Stimulated activated CD8-positive, alpha-beta memory T cell treated with anti-CD3 and anti-CD28 coated beads, Interleukin-7, amount 100 ng/mL, for 4 hours (primary cell): ENCODE measurements around the gene DPP6.
"Not testable (repeated sequence)": the region's sequence is repeated elsewhere in the genome, so short reads cannot be mapped to it uniquely, and the experiment has no call there.

ENCODE experiments used
- DNase-seq, 2 donors: peaks; one replicate each; pipeline ENCODE4 v3.0.0-alpha.2; 2020; ENCODE audit warnings: low read depth in 2 of 2

Gene DPP6

DNA sequence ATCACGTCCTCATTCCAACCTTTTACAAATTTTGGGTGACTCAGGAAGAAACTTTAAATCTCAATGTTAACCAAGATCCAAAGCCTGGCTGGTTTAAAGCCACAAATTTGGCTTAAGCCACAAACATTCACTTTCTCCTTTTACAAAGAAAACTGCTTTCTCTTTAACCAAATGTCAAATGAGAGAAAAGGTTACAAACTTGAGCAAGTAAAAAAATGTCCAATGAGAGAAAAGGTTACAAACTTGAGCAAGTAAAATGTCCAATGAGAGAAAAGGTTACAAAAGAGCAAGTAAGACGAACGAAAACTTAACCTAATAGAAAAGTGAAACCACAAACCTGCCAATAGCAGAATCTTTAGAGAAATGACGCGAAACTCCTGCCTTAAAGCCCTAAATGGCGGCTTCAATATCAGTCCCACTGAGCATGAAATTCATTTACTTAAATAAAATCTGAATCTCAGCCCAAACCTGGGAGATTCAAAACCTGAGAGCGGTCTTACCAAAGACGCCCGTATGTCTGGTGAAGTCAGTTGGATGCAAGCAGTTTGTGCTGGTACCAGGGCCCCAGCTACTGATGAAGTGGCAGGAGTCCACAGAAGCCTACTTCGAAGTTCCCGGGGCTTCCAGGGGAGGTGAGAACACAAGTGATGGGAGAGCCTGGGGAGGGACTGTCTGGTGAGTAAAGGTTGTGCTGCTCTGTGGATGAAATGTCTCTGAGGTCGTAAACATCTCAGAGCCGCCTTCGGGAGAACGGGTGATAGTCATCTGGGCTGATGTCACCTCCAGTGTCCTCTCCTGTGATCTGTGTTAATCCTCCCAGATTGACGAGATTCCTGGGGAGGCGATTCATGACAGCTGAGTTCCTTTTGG is 876.2 kb downstream of the DPP6 start:
- peak; percentile 10 to 18 for DNase-seq

DNA sequence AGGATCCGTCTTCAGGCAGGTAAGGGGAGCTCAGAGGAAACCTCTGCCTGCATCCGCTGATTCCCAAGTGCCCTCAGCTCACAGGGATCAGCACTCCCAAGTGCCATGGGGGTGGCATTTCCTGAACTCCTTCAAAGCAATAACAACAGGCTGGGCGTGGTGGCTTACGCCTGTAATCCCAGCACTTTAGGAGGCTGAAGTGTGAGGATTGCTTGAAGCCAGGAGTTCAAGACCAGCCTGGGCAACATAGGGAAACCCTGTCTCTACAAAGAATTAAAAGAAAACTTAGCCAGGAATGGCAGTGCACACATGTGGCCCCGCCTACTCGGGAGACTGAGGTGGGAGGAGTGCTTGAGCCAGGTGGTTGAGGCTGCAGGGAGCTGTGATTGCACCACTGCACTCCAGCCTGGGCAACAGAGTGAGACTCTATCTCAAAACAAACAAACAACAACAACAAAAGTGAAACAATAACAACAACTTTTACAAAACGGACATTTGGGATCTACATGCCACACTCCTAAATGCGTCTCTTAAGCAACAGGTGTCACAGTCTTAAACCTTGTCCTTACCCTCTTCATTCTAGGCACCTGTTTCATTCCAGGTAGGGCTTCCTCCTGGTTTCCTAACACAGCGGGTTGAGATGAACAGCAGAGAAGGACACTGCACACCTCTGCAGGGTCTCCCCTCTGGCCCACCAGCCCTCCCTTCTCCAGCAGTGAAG is 877.0 kb downstream of the DPP6 start:
- no peak for DNase-seq

DNA sequence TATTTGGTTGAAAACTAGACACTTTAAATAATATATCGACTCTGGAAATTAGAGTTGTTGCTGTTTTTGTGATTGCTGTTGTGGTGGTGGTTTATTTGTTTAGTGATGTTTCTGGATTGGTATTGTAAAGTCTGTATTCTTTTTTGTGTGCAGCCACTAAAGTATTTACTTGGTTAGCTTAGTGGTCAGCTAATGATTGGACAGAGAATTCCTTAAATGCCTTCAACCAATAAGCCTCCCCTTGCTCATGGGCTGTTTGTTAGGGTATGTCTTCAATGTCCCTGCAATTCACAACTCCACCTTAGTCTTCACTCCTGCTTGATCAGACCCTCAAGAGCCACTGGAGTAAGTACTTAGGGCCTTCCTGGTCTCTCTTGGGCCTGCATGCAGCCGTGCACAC is 879.7 kb downstream of the DPP6 start:
- no peak for DNase-seq

DNA sequence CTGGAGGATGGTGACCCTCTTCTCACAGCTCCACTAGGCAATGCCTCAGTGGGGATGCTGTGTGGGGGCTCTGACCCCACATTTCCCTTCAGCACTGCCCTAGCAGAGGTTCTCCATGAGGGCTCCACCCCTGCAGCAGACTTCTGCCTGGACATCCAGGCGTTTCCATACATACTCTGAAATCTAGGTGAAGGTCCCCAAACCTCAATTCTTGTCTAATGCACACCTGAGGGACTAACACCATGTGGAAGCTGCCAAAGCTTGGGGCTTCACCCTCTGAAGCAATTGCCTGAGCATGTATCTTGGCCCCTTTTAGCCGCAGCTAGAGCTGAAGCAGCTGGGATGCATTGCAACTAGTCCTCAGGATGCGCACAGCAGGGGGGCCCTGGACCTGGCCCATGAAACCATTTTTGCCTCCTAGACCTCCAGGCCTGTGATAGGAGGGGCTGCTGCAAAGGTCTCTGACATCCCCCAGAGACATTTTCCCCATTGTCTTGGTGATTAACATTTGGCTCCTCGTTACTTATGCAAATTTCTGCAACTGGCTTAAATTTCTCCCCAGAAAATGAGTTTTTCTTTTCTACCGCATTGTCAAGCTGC is 882.3 kb downstream of the DPP6 start:
- not testable (repeated sequence) for DNase-seq

DNA sequence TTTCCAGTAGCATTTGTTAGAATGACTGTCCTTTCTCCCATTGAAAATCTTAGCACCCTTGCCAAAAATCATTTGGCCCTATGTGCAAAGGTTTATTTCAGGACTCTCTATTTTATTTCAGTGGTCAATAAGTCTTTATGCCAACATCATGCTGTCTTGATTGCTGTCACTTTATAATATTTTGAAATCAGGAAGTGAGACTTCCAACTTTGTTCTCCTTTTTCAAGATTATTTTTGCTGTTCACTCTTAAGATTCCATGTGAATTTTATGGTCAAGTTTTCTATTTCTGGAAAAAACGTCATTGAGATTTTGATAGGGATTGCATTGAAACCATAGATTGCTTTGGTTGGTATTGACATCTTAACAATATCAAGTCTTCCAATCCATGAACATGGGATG is 885.6 kb downstream of the DPP6 start:
- no peak for DNase-seq

DNA sequence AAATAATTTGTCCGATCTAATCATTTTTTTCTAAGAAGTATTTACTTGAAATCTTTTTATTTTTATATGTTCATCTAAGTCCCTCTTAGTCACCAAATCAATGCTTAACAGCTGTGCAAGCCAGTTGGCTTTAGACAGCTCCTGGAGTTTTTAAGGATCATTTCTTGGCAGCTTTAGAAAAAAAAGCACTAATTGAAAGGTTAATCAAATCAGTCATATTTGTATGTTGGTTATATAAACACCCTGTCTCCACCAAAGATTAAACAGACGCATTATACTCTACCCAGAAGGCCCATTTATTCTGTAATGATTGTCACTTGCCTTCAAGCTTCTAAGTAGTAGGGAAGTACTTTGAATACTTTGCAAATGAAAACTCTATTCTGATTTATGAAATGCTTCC is 890.5 kb downstream of the DPP6 start:
- DNase-seq: no peak
